A549 (cell line): ENCODE data around the gene VAT1L. TPM values are rescaled to one million over a fixed set of nuclear protein-coding genes. Genes with fewer than 3 reads are reported as not detected.

Source experiments
- ATAC-seq, 2 experiments: fragments of 200-7000 bp in 1 of 2; fragments of >200 bp in 1 of 2; cut with Nextera tagmentation in 1 of 2; cut with Tn5 transposase in 1 of 2; 3 replicates each; pipeline versions ENCODE4 v1.8.0 to v1.9.1; 2018 to 2020; ENCODE audit warnings: mild to moderate bottlenecking in 1 of 2, moderate library complexity in 1 of 2
- CTCF ChIA-PET: fragments of 300-600 bp; sonication (Branson Sonifier 250); formaldehyde crosslinking; extraction: SDS; loops from one replicate; lab custom pipeline; 2021; ENCODE audit warnings: antibody characterized with exemption, inconsistent platforms; lab: Yijun Ruan, JAX
- POLR2A ChIA-PET: fragments of 350-600 bp; formaldehyde crosslinking; extraction: SDS; loops from one replicate; lab custom pipeline; 2021; ENCODE audit warnings: antibody characterized with exemption, inconsistent platforms; lab: Yijun Ruan, JAX
- DNase-seq, 2 experiments: peaks; one replicate each; pipeline versions ENCODE4 v3.0.0 to v3.0.0-alpha.2; 2011 to 2016; ENCODE audit warnings: low read depth in 1 of 2, low spot score in 1 of 2
- FAIRE-seq: peaks from 2 replicates; lab custom pipeline; 2011; peaks lifted over from hg19 to GRCh38; lab: Jason Lieb, UNC
- H3K27ac ChIP-seq, 2 experiments: fragments of >200 bp; sonication (Bioruptor Twin); formaldehyde crosslinking; 3 replicates each; pipeline ENCODE4 v1.5.1; 2016 to 2017
- H3K4me1 ChIP-seq: fragments of >200 bp; sonication (Bioruptor Twin); formaldehyde crosslinking; 3 replicates; pipeline ENCODE4 v1.6.1; 2016
- H3K4me2 ChIP-seq: fragments of >200 bp; sonication (Bioruptor Twin); formaldehyde crosslinking; 3 replicates; pipeline ENCODE4 v1.6.1; 2016
- H3K4me3 ChIP-seq: fragments of >200 bp; sonication (Bioruptor Twin); formaldehyde crosslinking; 3 replicates; pipeline ENCODE4 v1.5.1; 2016
- H3K9me3 ChIP-seq: fragments of >200 bp; sonication (Bioruptor Twin); formaldehyde crosslinking; 3 replicates; pipeline ENCODE4 v1.6.1; 2016
- BHLHE40 ChIP-seq: IDR thresholded peaks from 2 replicates; pipeline ENCODE4 v1.6.1; 2012; ENCODE audit warnings: low read depth, low read length, inconsistent platforms
- EHMT2 ChIP-seq: fragments of 200-600 bp; sonication (generic); IDR thresholded peaks from 2 replicates; pipeline ENCODE4 v1.6.1; 2016; ENCODE audit warnings: antibody characterized with exemption, low read depth, mild to moderate bottlenecking, moderate library complexity
- ESRRA ChIP-seq: fragments of 150-350 bp; IDR thresholded peaks from 2 replicates; pipeline ENCODE4 v1.6.1; 2014; ENCODE audit warnings: mild to moderate bottlenecking, low read length, borderline replicate concordance
- FOSB ChIP-seq: fragments of 250-450 bp; sonication (Bioruptor Pico); IDR thresholded peaks from 2 replicates; pipeline ENCODE4 v1.5.0; 2020; ENCODE audit warnings: mild to moderate bottlenecking, moderate library complexity
- HOXA7 ChIP-seq: fragments of 250-450 bp; sonication (Bioruptor Pico); IDR thresholded peaks from 2 replicates; pipeline ENCODE4 v1.5.0; 2020; ENCODE audit warnings: mild to moderate bottlenecking, moderate library complexity
- HOXB5 ChIP-seq: fragments of 250-450 bp; sonication (Bioruptor Pico); IDR thresholded peaks from 2 replicates; pipeline ENCODE4 v1.5.0; 2020; ENCODE audit warnings: mild to moderate bottlenecking, moderate library complexity
- JUN ChIP-seq, 2 experiments: fragments of >200 bp; sonication (Bioruptor Twin); formaldehyde crosslinking; IDR thresholded peaks; 2 replicates in 1 of 2; 3 replicates in 1 of 2; pipeline ENCODE4 v1.6.1; 2016 to 2017
- JUNB ChIP-seq: fragments of >200 bp; sonication (Bioruptor Twin); formaldehyde crosslinking; IDR thresholded peaks from 2 replicates; pipeline ENCODE4 v1.6.1; 2016
- NFE2L2 ChIP-seq: fragments of 150-350 bp; conservative IDR thresholded peaks from 2 replicates; pipeline ENCODE4 v1.6.1; 2014; ENCODE audit warnings: low read length
- PHF8 ChIP-seq: fragments of 200-600 bp; sonication (generic); IDR thresholded peaks from 2 replicates; pipeline ENCODE4 v1.6.1; 2016; ENCODE audit warnings: low read depth, mild to moderate bottlenecking, antibody characterized with exemption, moderate library complexity, borderline replicate concordance
- POLR2AphosphoS2 ChIP-seq: conservative IDR thresholded peaks from 2 replicates; pipeline ENCODE4 v1.6.1; 2012; ENCODE audit warnings: low read length, improper control_type of control experiment, inconsistent platforms
- RAD21 ChIP-seq, 2 experiments: fragments of >200 bp in 1 of 2; sonication (Bioruptor Twin) in 1 of 2; formaldehyde crosslinking in 1 of 2; IDR thresholded peaks in 1 of 2; conservative IDR thresholded peaks in 1 of 2; 2 replicates in 1 of 2; 3 replicates in 1 of 2; pipeline ENCODE4 v1.6.1; 2012 to 2018; ENCODE audit warnings: inconsistent platforms in 1 of 2
- RFX5 ChIP-seq: fragments of 450-650 bp; IDR thresholded peaks from 2 replicates; pipeline ENCODE4 v1.7.1; 2014; ENCODE audit warnings: antibody characterized with exemption, mild to moderate bottlenecking, moderate library complexity
- SMC3 ChIP-seq: fragments of >200 bp; sonication (Bioruptor Twin); formaldehyde crosslinking; IDR thresholded peaks from 3 replicates; pipeline ENCODE4 v1.6.1; 2018; ENCODE audit warnings: inconsistent platforms
- SREBF2 ChIP-seq: fragments of 450-650 bp; IDR thresholded peaks from 2 replicates; pipeline ENCODE4 v1.6.1; 2014; ENCODE audit warnings: mild to moderate bottlenecking, moderate library complexity
- TFCP2L1 ChIP-seq: fragments of 250-450 bp; sonication (Bioruptor Pico); IDR thresholded peaks from 2 replicates; pipeline ENCODE4 v1.5.0; 2021; ENCODE audit warnings: mild to moderate bottlenecking
- ZC3H11A ChIP-seq: fragments of 450-650 bp; IDR thresholded peaks from 2 replicates; pipeline ENCODE4 v1.6.1; 2014; ENCODE audit warnings: antibody characterized with exemption, mild to moderate bottlenecking
- ZSCAN20 ChIP-seq: fragments of 250-450 bp; sonication (Bioruptor Pico); IDR thresholded peaks from 2 replicates; pipeline ENCODE4 v1.8.0; 2022; ENCODE audit warnings: mild to moderate bottlenecking, moderate library complexity
- WGBS: methylation state at CpG from one replicate; pipeline ENCODE4 v1.1.6; 2017; ENCODE audit errors: missing lambda C conversion rate; 5-methylcytosine and 5-hydroxymethylcytosine counted together
- polyA plus RNA-seq, 4 experiments: library from polyadenylated mRNA; depleted of rRNA in 3 of 4; stranded (reverse); fragments of >200 nt; fragmentation: RNase III in 1 of 4; extraction: RNeasy Plus Mini Kit Qiagen cat#74134 plus additional on column Dnase treatment in 1 of 4; gene quantifications; 2 replicates in 3 of 4; 3 replicates in 1 of 4; pipeline ENCODE4 v1.2.3, GENCODE V29; 2011 to 2017
- TF ChIP-seq, protein P1 (sequence below): fragments of 250-450 bp; sonication (Bioruptor Pico); IDR thresholded peaks from 2 replicates; pipeline ENCODE4 v1.5.0; 2020; ENCODE audit warnings: low read depth, mild to moderate bottlenecking, moderate library complexity

Gene VAT1L
- polyA plus RNA-seq, 2 of the 4 experiments (the other 2 are of a cell fraction): not detected

DNA sequence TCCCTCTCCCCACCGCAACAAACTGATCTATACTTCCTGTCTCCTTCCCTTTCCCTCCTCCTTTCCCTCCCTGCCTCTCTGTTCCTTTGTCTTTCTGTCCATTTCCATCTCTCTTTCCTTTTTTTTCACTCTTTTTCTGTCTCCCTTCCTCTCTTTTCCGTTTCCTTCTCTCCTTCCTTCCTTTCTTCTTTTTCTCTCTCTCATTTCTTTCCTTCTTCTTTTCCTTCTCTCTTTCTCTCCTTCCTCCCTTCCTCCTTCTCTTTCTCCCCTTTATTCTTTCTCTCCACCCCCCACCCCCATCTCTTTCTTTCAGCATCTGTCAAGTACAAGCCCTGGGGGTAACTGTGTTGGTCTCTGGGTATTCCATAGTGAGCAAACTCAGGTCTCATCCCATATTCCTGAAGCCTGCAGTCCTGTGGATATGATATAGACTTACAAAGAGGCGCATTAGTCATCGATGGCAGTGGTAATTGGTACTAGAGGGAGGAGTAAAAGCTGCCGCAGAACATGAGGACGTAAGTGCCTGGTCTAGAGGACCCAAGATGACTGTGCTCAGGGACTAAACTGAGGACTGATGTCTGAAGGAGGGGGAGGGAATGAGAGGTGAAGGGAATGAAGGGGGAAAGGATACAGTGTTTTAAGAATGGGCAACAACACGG lies 50.4 kb downstream of the VAT1L start (continued):
- TF ChIP-seq JUN (IDR thresholded peaks at IDR 0.05): no peak
- TF ChIP-seq NFE2L2: no peak
- TF ChIP-seq HOXA7 (CRISPR knock-in tag): no peak
- TF ChIP-seq SMC3: no peak

DNA sequence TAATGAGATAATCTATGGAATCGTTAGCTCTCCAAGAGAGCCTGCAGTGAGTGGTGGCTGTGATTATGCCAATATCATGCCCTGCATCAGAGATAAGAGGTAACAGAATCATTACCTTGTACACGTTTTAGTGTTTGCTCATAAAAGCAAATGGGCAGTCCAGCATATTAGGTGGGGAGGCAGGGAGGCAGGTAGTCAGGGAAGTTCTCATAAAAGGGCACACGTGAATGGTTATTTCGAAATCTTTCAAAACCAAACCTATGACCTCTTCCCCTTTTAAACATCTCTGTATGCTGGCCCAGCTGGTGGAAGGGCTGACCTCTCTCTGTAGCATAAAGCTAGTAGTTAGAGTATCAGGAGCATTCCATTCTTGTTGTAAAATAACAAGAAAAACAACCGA lies 51.7 kb downstream of the VAT1L start:
- no peak overlapping the region for H3K4me2 ChIP-seq
- no peaks in the 10 kb centered on the region for H3K4me1 ChIP-seq
- no peaks in the 10 kb centered on the region for H3K9me3 ChIP-seq
- ATAC-seq (no peak), FAIRE-seq (no peak), DNase-seq (no peak)
- POLR2A ChIA-PET: no interaction called here
- no peak overlapping the region for H3K4me3 ChIP-seq
- no peak for TF ChIP-seq PHF8
- TF ChIP-seq, protein P1, sequence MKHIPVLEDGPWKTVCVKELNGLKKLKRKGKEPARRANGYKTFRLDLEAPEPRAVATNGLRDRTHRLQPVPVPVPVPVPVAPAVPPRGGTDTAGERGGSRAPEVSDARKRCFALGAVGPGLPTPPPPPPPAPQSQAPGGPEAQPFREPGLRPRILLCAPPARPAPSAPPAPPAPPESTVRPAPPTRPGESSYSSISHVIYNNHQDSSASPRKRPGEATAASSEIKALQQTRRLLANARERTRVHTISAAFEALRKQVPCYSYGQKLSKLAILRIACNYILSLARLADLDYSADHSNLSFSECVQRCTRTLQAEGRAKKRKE (CRISPR knock-in tag): no peak
- TF ChIP-seq, all 56 proteins: peak for 0
- 4% methylated on average over 5 of the region's 5 CpGs for WGBS
- CTCF ChIA-PET: interaction anchor here (1.0 kb wide), 1 partner anchor 15 kb away, joined by 3 read pairs; no protein-coding TSS in a partner anchor
- no peak overlapping the region for H3K27ac ChIP-seq

DNA sequence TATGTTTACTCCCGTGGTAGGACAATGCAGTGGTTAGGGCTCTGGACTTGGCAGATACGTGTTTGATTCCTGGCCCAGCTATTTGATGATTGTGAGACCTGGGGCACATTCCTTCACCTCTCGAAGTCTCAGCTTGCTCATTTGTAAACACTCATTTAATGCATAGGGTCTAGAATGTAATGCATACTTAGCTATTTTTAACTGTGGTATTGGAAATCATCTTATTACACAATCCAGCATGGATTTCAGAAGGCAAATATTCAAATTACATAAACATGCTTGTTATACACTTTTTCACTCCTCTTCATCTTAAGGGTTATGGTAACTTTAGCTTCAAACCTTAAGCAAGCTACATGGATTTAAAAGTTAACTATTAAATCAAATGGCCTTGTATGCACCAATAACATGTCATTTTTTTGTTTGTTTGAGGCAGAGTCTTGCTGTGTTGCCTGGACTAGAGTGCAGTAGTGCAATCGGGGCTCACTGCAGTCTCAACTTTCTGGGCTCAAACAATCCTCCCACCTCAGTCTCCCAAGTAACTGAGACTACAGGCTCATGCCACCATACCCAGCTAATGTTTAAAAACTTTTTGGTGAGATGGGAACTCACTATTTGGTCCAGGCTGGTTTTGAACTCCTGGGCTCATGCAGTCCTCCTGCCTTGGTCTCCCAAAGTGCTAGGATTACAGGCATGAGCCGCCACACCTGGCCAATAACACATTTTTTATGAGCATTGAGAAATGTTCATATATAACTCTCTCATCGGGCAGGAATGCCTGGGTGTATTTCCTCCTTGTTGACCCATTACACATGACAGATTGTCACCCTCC lies 52.5 kb downstream of the VAT1L start:
- FAIRE-seq (no peak), DNase-seq (no peak), ATAC-seq (no peak)
- H3K27ac ChIP-seq: no peak overlapping the region
- H3K4me1 ChIP-seq: no peaks in the 10 kb centered on the region
- ChIA-PET CTCF (no interaction called here), POLR2A (no interaction called here)
- 7% methylated on average over 6 of the region's 6 CpGs for WGBS
- TF ChIP-seq SREBF2: no peak
- no peaks in the 10 kb centered on the region for H3K9me3 ChIP-seq
- no peak overlapping the region for H3K4me2 ChIP-seq
- H3K4me3 ChIP-seq: no peak overlapping the region

DNA sequence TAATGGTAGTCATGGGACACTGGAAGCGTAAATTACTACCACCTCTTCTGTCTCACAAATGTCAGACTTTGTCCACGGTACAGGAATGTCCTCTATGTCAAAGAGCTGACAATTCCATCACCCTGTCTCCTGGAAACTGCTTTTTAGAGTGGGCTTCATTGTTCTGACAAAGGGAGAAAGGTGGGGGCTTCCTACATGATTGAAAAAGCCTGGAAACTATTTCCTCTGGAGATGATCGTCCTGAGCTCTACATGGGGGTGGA lies 53.1 kb downstream of the VAT1L start:
- FAIRE-seq (no peak), ATAC-seq (no peak), DNase-seq (no peak)
- 5% methylated on average over 3 of the region's 3 CpGs for WGBS
- POLR2A ChIA-PET: no interaction called here
- CTCF ChIA-PET: no interaction called here
- no peaks in the 10 kb centered on the region for H3K9me3 ChIP-seq
- no peaks in the 10 kb centered on the region for H3K4me1 ChIP-seq
- H3K4me3 ChIP-seq: no peak overlapping the region
- no peak overlapping the region for H3K4me2 ChIP-seq
- no peak overlapping the region for H3K27ac ChIP-seq
- TF ChIP-seq ZSCAN20 (no peak), RAD21 (conservative IDR thresholded peaks at IDR 0.05 in 1 of 2, IDR thresholded peaks at IDR 0.05 in 1 of 2) (no peak), POLR2AphosphoS2 (no peak), EHMT2 (no peak), JUNB (no peak), ZC3H11A (no peak), TFCP2L1 (CRISPR knock-in tag) (no peak), FOSB (CRISPR knock-in tag) (no peak), HOXB5 (CRISPR knock-in tag) (no peak), ESRRA (no peak), BHLHE40 (no peak), RFX5 (no peak)
